ENCODE data around the gene CDKN3.

CDKN3 gene

GRCh38 chr14:54396493-54397335 lies at the start of gene CDKN3:
CDKN3 (plus strand) TSS chr14:54397007; CDS start chr14:54397069, 62 bp downstream.
- DNase-seq (ENCODE audit: low read depth, low spot score), result peak; percentile 96

- DNase-seq (ENCODE audit: low read depth, low spot score), result no peak
Measured at GRCh38 chr14:54347044-54347443, 49.8 kb upstream of the CDKN3 start.

GRCh38 chr14:54348001-54348611 lies 48.7 kb upstream of the CDKN3 start:
- DNase-seq (ENCODE audit: low read depth, low spot score), result no peak

- no peak for DNase-seq (ENCODE audit: low read depth, low spot score)
Measured at GRCh38 chr14:54348923-54349620, 47.7 kb upstream of the CDKN3 start.

- no peak for DNase-seq (ENCODE audit: low read depth, low spot score)
Measured at GRCh38 chr14:54349713-54350112, 47.1 kb upstream of the CDKN3 start.

- DNase-seq (ENCODE audit: low read depth, low spot score), result no peak
Measured at GRCh38 chr14:54350203-54350602, 46.6 kb upstream of the CDKN3 start.

GRCh38 chr14:54353266-54353665 lies 43.5 kb upstream of the CDKN3 start:
- DNase-seq (ENCODE audit: low read depth, low spot score), result no peak

- DNase-seq (ENCODE audit: low read depth, low spot score), result no peak
Measured at GRCh38 chr14:54353694-54354093, 43.1 kb upstream of the CDKN3 start.

GRCh38 chr14:54354096-54354495 lies 42.7 kb upstream of the CDKN3 start:
- no peak for DNase-seq (ENCODE audit: low read depth, low spot score)

GRCh38 chr14:54354968-54355641 lies 41.7 kb upstream of the CDKN3 start:
- no peak for DNase-seq (ENCODE audit: low read depth, low spot score)

GRCh38 chr14:54355698-54356097 lies 41.1 kb upstream of the CDKN3 start:
- no peak for DNase-seq (ENCODE audit: low read depth, low spot score)

- no peak for DNase-seq (ENCODE audit: low read depth, low spot score)
Measured at GRCh38 chr14:54356172-54356571, 40.6 kb upstream of the CDKN3 start.

- DNase-seq (ENCODE audit: low read depth, low spot score), result no peak
Measured at GRCh38 chr14:54360667-54361066, 36.1 kb upstream of the CDKN3 start.

- peak; percentile 98 for DNase-seq (ENCODE audit: low read depth, low spot score)
Measured at GRCh38 chr14:54362089-54362504, 34.7 kb upstream of the CDKN3 start.

GRCh38 chr14:54362759-54363437 lies 33.9 kb upstream of the CDKN3 start:
- DNase-seq (ENCODE audit: low read depth, low spot score), result no peak

GRCh38 chr14:54364555-54365415 lies 32.0 kb upstream of the CDKN3 start:
- DNase-seq (ENCODE audit: low read depth, low spot score), result no peak

- no peak for DNase-seq (ENCODE audit: low read depth, low spot score)
Measured at GRCh38 chr14:54366736-54367735, 29.8 kb upstream of the CDKN3 start.

- DNase-seq (ENCODE audit: low read depth, low spot score), result no peak
Measured at GRCh38 chr14:54368291-54368690, 28.5 kb upstream of the CDKN3 start.

GRCh38 chr14:54369343-54369742 lies 27.5 kb upstream of the CDKN3 start:
- DNase-seq (ENCODE audit: low read depth, low spot score), result no peak

Data from iPS DF 19.7 (cell line).